NCI-H2196 treated with DMSO at 0.1 percent for 48 hours (cell line): ENCODE data around the gene ENAH.

Experiments
- DNase-seq: peaks from one replicate; lab custom pipeline; 2025; ENCODE audit not compliant: unreplicated experiment; lab: John Stamatoyannopoulos, UW

Gene ENAH

GRCh38 chr1:225608014-225608796 is 44.7 kb downstream of the ENAH start:
- DNase-seq, result no peak

- DNase-seq, result no peak
Measured at GRCh38 chr1:225607355-225607754, 45.6 kb downstream of the ENAH start.

- no peak for DNase-seq
Measured at GRCh38 chr1:225603538-225604354, 49.2 kb downstream of the ENAH start.

- no peak for DNase-seq
Measured at GRCh38 chr1:225602590-225603206, 50.2 kb downstream of the ENAH start.

- no peak for DNase-seq
Measured at GRCh38 chr1:225601902-225602589, 50.9 kb downstream of the ENAH start.

GRCh38 chr1:225598847-225599246 is 54.1 kb downstream of the ENAH start:
- no peak for DNase-seq

GRCh38 chr1:225597926-225598575 is 54.9 kb downstream of the ENAH start:
- no peak for DNase-seq

- DNase-seq, result no peak
Measured at GRCh38 chr1:225596736-225597135, 56.2 kb downstream of the ENAH start.

- DNase-seq, result no peak
Measured at GRCh38 chr1:225595974-225596551, 56.9 kb downstream of the ENAH start.

GRCh38 chr1:225595452-225595851 is 57.5 kb downstream of the ENAH start:
- no peak for DNase-seq

- DNase-seq, result no peak
Measured at GRCh38 chr1:225593414-225593813, 59.5 kb downstream of the ENAH start.

- no peak for DNase-seq
Measured at GRCh38 chr1:225592362-225593025, 60.4 kb downstream of the ENAH start.

- no peak for DNase-seq
Measured at GRCh38 chr1:225587310-225587709, 65.6 kb downstream of the ENAH start.

GRCh38 chr1:225581186-225581585 is 71.7 kb downstream of the ENAH start:
- DNase-seq, result no peak

GRCh38 chr1:225580238-225581099 is 72.5 kb downstream of the ENAH start:
- DNase-seq, result no peak

GRCh38 chr1:225578251-225578977 is 74.5 kb downstream of the ENAH start:
- no peak for DNase-seq

GRCh38 chr1:225577241-225577640 is 75.7 kb downstream of the ENAH start:
- DNase-seq, result no peak

GRCh38 chr1:225573216-225573615 is 79.7 kb downstream of the ENAH start:
- no peak for DNase-seq
